Measurements from ENCODE around the gene RAB11FIP2.

DNA sequence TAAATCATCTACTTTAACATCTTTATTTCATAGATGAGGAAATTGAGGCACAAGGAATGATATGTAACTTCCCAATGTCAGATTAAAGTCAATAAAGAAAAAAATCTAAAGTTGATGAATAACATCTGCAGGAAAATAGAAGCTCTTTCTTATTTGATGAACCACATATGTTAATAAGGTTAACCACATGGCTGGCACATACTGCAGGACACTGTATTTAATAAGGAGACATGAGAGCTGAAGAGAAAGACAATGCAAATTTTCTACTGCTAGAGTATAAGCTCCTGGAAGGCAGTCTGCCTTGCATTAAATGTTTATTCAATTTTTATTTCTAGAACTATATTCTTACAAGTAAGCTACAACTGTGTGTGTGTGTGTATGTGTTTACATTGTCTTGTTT is 4.4 kb downstream of the RAB11FIP2 start:
- TF ChIP-seq, protein P1, sequence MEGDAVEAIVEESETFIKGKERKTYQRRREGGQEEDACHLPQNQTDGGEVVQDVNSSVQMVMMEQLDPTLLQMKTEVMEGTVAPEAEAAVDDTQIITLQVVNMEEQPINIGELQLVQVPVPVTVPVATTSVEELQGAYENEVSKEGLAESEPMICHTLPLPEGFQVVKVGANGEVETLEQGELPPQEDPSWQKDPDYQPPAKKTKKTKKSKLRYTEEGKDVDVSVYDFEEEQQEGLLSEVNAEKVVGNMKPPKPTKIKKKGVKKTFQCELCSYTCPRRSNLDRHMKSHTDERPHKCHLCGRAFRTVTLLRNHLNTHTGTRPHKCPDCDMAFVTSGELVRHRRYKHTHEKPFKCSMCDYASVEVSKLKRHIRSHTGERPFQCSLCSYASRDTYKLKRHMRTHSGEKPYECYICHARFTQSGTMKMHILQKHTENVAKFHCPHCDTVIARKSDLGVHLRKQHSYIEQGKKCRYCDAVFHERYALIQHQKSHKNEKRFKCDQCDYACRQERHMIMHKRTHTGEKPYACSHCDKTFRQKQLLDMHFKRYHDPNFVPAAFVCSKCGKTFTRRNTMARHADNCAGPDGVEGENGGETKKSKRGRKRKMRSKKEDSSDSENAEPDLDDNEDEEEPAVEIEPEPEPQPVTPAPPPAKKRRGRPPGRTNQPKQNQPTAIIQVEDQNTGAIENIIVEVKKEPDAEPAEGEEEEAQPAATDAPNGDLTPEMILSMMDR (IDR thresholded peaks at IDR 0.05), result no peak
- TF ChIP-seq POLR2A (IDR thresholded peaks at IDR 0.05), result no peak

Data from thyroid gland (tissue), 4 donors.